ENCODE measurements around the gene SPNS2.

- TF ChIP-seq RAD21 (conservative IDR thresholded peaks at IDR 0.05) (no peak), EZH2 (IDR thresholded peaks at IDR 0.05; ENCODE audit: borderline replicate concordance, insufficient read depth, low read length, poor library complexity, severe bottlenecking) (no peak), CTCF (IDR thresholded peaks at IDR 0.05; ENCODE audit: poor library complexity, severe bottlenecking) (no peak), TAF1 (IDR thresholded peaks at IDR 0.05; ENCODE audit: low read depth) (no peak), MXI1 (conservative IDR thresholded peaks at IDR 0.05; ENCODE audit: poor library complexity, severe bottlenecking) (no peak), REST (IDR thresholded peaks at IDR 0.05; ENCODE audit: borderline replicate concordance) (no peak), POLR2AphosphoS5 (IDR thresholded peaks at IDR 0.05) (no peak)
Measured at GRCh38 chr17:4554441-4554996, 55.8 kb downstream of the SPNS2 start.
